Measurements from ENCODE around the gene CRX. TPM values are rescaled to one million over a fixed set of nuclear protein-coding genes. Genes with fewer than 3 reads are reported as not detected.

The CRX gene
- total and polyA plus RNA-seq, 2 of the 4 experiments (the other 2 are of a cell fraction): not detected

GRCh38 chr19:47886010-47886559, 64.3 kb downstream of the CRX start, which contains the start of gene SULT2A1:
TSS of gene SULT2A1 (minus strand) at chr19:47886315. CDS start at chr19:47886257, 58 bp downstream.
- no peaks in the 10 kb centered on the region for H4K20me1 ChIP-seq (ENCODE audit: insufficient read depth, low read length)
- intact Hi-C loops (cut with micrococcal nuclease) (no loop called here), dilution Hi-C loops (cut with HindIII; ENCODE audit: low sequenced_read_pairs, unreplicated experiment) (no loop called here), in situ Hi-C loops (cut with MboI; ENCODE audit: low sequenced_read_pairs) (no loop called here)
- H2BK120ac ChIP-seq (ENCODE audit: low read depth, low read length): no peak within 1 kb of the TSS
- H2BK5ac ChIP-seq (ENCODE audit: low read depth, low read length, poor library complexity, severe bottlenecking): no peak within 1 kb of the TSS
- H3K4ac ChIP-seq (ENCODE audit: low read depth, low read length): no peak within 1 kb of the TSS
- no peak for TF ChIP-seq RAD21 (IDR thresholded peaks at IDR 0.05; ENCODE audit: low read length)
- TF ChIP-seq POLR2A (IDR thresholded peaks at IDR 0.05; ENCODE audit: low read depth, low read length): no peak
- no peak within 1 kb of the TSS for H3K4me3 ChIP-seq (ENCODE audit: insufficient read depth, low read depth, low read length)
- BruUV-seq (replicated peaks): no TSS peak
- no peak within 1 kb of the TSS for H3K4me2 ChIP-seq (ENCODE audit: low read depth, low read length)
- H3K9me1 ChIP-seq (ENCODE audit: insufficient read depth, low read length): no peaks in the 10 kb centered on the region
- H4K8ac ChIP-seq (ENCODE audit: low read depth in 2 of 2, low read length in 2 of 2): no peak within 1 kb of the TSS
- no peaks in the 10 kb centered on the region for H3K36me3 ChIP-seq (ENCODE audit: control insufficient read depth, insufficient read depth, low read length)
- H2BK15ac ChIP-seq (ENCODE audit: low read depth, low read length): no peak within 1 kb of the TSS
- no peak for DNase-seq
- H3K56ac ChIP-seq (ENCODE audit: extremely low read depth, insufficient read depth, low read length): no peak within 1 kb of the TSS
- no peak within 1 kb of the TSS for H2AK9ac ChIP-seq (replicated peaks; ENCODE audit: low read depth, low read length, poor library complexity)
- CTCF ChIA-PET: no interaction called here
- no CpG with 5 or more reads among the region's 12 CpGs for WGBS, 2 experiments (ENCODE audit: extremely low coverage in 2 of 2, insufficient read length in 1 of 2)
- H3K27ac ChIP-seq (ENCODE audit: insufficient read depth, low read length): no peak within 1 kb of the TSS
- 0 out of 2 replicates have a peak, but pooled peaks cover 3% of the 10 kb centered on the region for H3K27me3 ChIP-seq (ENCODE audit: control insufficient read depth, insufficient read depth, low read length)
- no peak within 1 kb of the TSS for H2AFZ ChIP-seq (replicated peaks; ENCODE audit: low read length, poor library complexity)
- no peaks in the 10 kb centered on the region; the same call in 1 of the 2 replicates for H3K9me3 ChIP-seq (ENCODE audit: control insufficient read depth, insufficient read depth, low read length)
- POLR2A ChIA-PET (ENCODE audit: unreplicated experiment): no interaction called here
- no peaks in the 10 kb centered on the region for H3K79me1 ChIP-seq (ENCODE audit: low read depth in 1 of 2, low read length in 2 of 2)
- H3K14ac ChIP-seq (replicated peaks; ENCODE audit: low read depth, low read length): no peak within 1 kb of the TSS
- no peak within 1 kb of the TSS for H3K18ac ChIP-seq (ENCODE audit: low read depth, low read length)
- no peak within 1 kb of the TSS for H2BK20ac ChIP-seq (ENCODE audit: low read depth, low read length)
- H3K23ac ChIP-seq (ENCODE audit: low read depth, low read length): no peak within 1 kb of the TSS
- H2AK5ac ChIP-seq (ENCODE audit: low read depth, low read length): no peak within 1 kb of the TSS
- ATAC-seq (ENCODE audit: low read depth): no peak
- H4K5ac ChIP-seq (ENCODE audit: low read depth, low read length): no peak within 1 kb of the TSS
- no peak within 1 kb of the TSS for H4K91ac ChIP-seq (ENCODE audit: insufficient read depth, low read depth, low read length)
- H3K9ac ChIP-seq (ENCODE audit: low read depth, low read length): no peak within 1 kb of the TSS
- no peaks in the 10 kb centered on the region for H3K4me1 ChIP-seq (ENCODE audit: control insufficient read depth, insufficient read depth, low read length)
